HL-60/S4 treated with phorbol 12-myristate 13-acetate at 8.2 ng/mL for 4 days and 3 days (cell line): Measurements from ENCODE around the gene CENATAC.
"Not testable (repeated sequence)": the region's sequence is repeated elsewhere in the genome, so short reads cannot be mapped to it uniquely, and the experiment has no call there.

Source experiments
- in situ Hi-C: fragments of 300-500 bp; cut with MboI; formaldehyde crosslinking; loops from 2 replicates; pipeline ENCODE4 v1.15.0; 2022; ENCODE audit warnings: low sequenced_read_pairs

Gene CENATAC

GRCh38 chr11:119051440-119052162, 53.7 kb downstream of the CENATAC start:
- in situ Hi-C loops, result no loop called here

DNA sequence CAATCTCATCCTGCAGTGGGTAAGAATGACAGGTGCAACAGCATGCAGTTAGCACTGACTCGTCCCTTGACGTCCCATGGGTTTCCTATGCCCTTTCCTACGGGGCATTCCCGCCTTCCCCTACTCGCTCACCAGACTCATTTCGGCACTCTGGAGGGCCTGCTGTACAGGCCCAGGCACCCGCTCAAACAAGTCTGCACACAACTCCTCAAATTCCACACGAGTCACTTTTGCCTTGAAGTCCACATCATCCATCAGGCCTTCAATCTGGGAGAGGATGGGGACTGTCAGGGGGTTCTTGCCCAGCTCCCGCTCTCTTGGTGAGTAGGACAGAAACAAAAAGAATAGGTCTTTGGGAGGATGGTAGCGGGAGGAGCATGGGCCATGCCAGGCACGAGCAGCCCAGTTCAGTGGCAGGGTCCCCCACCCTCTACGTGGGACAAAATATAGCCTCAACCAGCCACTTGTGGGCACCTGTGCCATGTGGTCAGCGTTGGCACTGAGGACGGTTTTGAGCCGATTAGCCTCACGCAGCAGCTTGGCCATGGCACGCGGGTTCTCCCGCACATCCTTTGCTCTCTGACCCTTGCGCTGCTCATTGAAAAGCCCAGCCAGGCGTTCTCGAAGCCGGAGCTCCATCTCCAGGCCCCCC, 54.4 kb downstream of the CENATAC start:
- in situ Hi-C loops, result no loop called here

DNA sequence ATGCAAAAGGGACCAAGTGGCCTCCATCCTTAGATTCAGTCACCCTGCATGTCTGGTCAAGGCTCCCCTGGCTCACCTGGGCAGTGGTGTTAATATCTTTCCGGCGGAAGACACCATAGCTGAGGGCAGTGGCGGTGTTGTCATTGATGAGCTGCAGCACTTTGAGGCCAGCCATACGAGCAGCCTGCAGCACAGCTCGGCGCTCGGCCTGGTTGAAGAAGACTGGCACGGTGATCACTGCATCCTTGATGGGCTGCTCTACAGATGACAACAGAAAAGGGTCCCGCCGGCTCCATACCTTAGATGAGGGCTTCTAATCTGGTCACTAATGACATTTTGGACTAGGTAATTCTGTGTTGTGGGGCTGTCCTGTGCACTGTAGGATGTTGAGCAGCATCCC, 56.5 kb downstream of the CENATAC start:
- in situ Hi-C loops, result no loop called here

DNA sequence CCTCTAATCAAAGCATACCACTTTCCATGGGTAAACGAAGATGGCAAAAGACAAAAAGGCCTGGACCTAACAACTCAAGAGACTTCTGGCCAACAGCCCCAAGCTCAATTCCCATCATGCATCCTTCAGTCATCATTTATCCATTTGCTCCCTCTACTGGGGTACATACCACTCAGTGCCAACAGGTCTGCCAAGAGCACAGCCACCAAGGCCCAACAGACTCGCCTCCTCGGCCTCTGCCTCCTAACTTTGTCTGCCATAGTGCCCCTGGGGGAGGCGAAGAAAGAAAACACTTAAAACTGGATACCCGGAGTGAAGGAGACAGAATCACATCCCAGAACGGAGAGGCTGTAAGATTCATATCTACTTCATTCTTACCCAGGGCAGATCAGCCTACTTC, 58.0 kb downstream of the CENATAC start:
- in situ Hi-C loops, result no loop called here

GRCh38 chr11:119056421-119056999, 58.6 kb downstream of the CENATAC start:
- in situ Hi-C loops, result no loop called here

DNA sequence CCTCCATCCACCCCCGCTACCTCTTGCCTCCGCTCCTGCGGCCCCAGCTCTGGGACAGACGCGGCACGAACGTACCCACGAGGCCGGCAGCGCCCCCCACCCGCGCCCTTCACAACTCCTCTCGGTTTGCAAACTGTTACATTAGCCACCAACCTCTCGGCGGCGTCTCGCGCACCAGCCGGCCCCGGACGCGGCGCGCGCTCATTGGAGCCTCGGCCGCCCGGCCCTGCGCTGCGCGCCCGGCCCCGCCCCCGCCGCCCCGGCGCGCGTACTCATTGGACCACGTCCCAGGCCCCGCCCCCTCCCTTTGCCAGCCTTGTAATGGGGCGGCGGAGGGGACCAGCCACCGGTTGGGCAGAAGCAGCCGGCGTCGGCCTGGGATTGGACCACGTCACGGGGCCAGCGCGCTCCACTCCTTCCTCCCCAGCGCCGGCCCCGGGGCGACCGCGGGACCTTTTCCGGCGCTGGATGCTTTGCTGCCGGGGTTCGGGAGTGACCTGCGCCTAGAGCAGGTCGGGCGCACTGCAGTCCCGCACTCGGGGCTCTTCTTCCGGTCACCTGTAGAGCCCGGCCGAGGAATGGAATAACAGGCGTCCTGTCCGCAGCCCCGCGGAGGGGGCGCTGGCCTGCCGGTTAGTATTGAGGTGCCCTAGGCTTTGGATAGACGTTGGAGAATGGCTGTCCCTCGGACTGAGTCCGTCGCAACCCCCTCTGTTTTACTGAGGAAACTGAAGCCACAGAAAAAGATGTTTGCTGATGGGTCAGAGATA, 59.2 kb downstream of the CENATAC start, which contains the start of gene HYOU1:
Gene HYOU1, minus strand, starts transcription at position 206 of the 770 bp plus-strand sequence. CDS start 1,045 bp downstream, outside the sequence.
- in situ Hi-C loops, result no loop called here

DNA sequence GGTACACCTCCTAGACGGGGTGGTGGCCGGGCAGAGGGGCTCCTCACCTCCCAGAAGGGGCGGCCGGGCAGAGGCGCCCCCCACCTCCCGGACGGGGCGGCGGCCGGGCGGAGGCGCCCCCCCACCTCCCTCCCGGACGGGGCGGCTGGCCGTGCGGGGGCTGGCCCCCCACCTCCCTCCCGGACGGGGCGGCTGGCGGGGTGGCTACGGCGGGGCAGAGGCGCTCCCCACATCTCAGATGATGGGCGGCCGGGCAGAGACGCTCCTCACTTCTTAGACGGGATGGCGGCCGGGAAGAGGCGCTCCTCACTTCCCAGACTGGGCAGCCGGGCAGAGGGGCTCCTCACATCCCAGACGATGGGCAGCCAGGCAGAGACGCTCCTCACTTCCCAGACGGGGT, 61.2 kb downstream of the CENATAC start:
- in situ Hi-C loops, result not testable (repeated sequence)

- in situ Hi-C loops, result no loop called here
Measured at GRCh38 chr11:119061256-119061655, 63.3 kb downstream of the CENATAC start.

DNA sequence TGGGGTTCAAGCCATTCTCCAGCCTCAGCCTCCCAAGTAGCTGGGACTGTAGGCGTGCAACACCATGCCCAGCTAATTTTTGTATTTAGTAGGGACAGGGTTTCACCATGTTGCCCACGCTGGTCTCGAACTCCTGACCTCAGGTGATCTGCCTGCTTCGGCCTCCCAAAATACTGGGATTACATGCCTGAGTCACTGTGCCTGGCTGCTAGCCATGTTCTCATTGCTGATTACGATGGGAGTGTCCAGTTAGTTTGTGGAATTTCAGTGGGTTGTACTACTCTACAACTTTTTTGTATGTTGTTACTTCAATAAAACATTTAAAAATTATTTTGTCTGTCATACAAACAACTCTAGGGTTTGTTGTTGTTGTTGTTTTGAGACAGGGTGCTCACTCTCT, 64.8 kb downstream of the CENATAC start:
- in situ Hi-C loops, result no loop called here

DNA sequence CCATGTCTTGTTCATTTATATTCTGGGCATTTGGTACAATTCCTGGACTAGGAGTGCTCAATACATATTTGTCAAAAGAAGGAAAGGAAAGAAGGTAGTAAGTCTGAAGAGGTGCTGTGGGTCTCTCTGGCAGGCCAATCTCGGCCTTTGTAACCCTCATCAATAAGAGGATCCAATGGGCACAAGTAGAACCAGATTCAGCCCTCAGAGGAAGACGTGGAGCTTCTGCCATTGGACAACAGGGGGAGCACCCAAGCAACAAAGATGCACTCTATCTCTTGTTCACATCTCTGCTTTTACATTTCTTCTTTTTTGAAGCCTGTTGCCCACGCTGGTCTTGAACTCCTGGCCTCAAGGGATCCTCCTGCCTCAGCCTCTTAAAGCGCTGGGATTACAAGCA, 67.4 kb downstream of the CENATAC start:
- in situ Hi-C loops, result no loop called here
